Measurements from ENCODE around the gene SUZ12.

DNA sequence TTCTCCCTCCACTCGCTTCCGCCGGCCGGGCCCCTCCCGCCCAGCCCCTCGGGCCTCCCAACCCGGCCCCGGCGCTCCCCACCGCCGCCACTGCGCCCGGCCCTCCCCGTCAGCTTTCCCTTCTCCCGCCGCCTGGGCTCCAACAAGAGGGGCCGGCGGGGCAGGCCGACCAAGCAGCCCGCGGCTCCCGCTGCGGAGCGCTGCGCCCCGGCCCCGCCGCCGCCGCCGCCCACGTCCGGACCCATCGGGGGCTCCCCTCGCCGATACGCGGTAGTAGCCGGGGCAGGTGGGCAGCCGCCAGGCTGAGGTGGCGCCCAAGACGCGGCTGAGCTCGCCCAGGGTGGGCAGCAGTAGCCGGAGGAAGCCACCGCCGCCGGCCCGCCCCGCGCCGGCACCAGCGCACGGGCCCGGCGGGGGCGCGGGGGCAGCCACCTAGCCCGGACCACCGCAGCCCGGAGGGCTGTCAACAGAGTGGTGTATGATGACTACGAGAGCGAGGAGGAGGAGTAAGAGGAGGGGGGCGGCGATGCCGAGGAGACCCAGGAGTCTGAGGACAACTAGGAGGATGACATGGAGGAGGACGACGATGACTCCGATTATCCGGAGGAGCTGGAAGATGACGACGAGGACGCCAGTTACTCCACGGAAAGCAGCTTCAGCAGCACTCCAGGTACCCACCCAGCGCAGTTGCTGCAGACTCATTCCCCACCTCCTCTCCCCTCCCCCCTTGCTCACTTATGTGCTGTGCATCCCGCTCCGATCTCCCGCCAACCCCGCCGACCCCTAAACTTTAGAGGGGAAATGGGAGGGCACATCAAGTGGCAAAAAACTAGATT, 70.9 kb downstream of the SUZ12 start:
- TF ChIP-seq RCOR1 (IDR thresholded peaks at IDR 0.05; ENCODE audit: insufficient replicate concordance, low read length): no peak
- TF ChIP-seq, protein P1, sequence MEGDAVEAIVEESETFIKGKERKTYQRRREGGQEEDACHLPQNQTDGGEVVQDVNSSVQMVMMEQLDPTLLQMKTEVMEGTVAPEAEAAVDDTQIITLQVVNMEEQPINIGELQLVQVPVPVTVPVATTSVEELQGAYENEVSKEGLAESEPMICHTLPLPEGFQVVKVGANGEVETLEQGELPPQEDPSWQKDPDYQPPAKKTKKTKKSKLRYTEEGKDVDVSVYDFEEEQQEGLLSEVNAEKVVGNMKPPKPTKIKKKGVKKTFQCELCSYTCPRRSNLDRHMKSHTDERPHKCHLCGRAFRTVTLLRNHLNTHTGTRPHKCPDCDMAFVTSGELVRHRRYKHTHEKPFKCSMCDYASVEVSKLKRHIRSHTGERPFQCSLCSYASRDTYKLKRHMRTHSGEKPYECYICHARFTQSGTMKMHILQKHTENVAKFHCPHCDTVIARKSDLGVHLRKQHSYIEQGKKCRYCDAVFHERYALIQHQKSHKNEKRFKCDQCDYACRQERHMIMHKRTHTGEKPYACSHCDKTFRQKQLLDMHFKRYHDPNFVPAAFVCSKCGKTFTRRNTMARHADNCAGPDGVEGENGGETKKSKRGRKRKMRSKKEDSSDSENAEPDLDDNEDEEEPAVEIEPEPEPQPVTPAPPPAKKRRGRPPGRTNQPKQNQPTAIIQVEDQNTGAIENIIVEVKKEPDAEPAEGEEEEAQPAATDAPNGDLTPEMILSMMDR (conservative IDR thresholded peaks at IDR 0.05; ENCODE audit: low read depth, low read length): 0 out of 2 replicates have a peak, but pooled peaks have one; percentile 2

Measured in IMR-90 (cell line).